ENCODE results near the gene HSFX3. TPM values are rescaled to one million over a fixed set of nuclear protein-coding genes. Genes with fewer than 3 reads are reported as not detected.
A peak's percentile ranks its signal among the peaks of the same experiment; 100 is the strongest.

The HSFX3 gene
- total and polyA plus RNA-seq, 2 experiments from 2014 or later, result not detected

- Histone ChIP-seq H3K4me3 (peak overlapping the region; percentile 65), H3K27me3 (ENCODE audit: insufficient read depth) (peaks cover 7% of the 10 kb centered on the region; the same call in 1 of the 2 replicates), H3K27ac (ENCODE audit: low read depth) (peak overlapping the region; percentile 60; the same call in 1 of the 2 replicates), H4K20me1 (replicated peaks; ENCODE audit: insufficient read depth) (no peaks in the 10 kb centered on the region), H3K9me2 (ENCODE audit: insufficient read depth) (no peaks in the 10 kb centered on the region), H3K4me2 (peak overlapping the region; percentile 82), H3F3A (replicated peaks; ENCODE audit: low read depth) (no peaks in the 10 kb centered on the region), H3K36me3 (ENCODE audit: insufficient read depth) (no peaks in the 10 kb centered on the region), H2AFZ (no peak overlapping the region), H3K4me1 (ENCODE audit: insufficient read depth) (no peaks in the 10 kb centered on the region), H3K79me2 (replicated peaks; ENCODE audit: insufficient read depth) (no peaks in the 10 kb centered on the region)
- peak overlapping the region; percentile 77 for H3K4me3 Mint-ChIP-seq
- H3K36me3 Mint-ChIP-seq (ENCODE audit: low read depth), result no peaks in the 10 kb centered on the region; the same call in 2 of the 3 replicates
- no peak for TF ChIP-seq CREB1 (CRISPR knock-in tag; IDR thresholded peaks at IDR 0.05; ENCODE audit: low read depth)
- no peak for TF ChIP-seq ZNF331 (CRISPR knock-in tag; IDR thresholded peaks at IDR 0.05; ENCODE audit: low read depth)
- no peak for TF ChIP-seq NANOG (IDR thresholded peaks at IDR 0.05; ENCODE audit: borderline replicate concordance)
- TF ChIP-seq EZH2phosphoT487 (IDR thresholded peaks at IDR 0.05; ENCODE audit: unreplicated experiment), result no peak
- TF ChIP-seq, protein P1, sequence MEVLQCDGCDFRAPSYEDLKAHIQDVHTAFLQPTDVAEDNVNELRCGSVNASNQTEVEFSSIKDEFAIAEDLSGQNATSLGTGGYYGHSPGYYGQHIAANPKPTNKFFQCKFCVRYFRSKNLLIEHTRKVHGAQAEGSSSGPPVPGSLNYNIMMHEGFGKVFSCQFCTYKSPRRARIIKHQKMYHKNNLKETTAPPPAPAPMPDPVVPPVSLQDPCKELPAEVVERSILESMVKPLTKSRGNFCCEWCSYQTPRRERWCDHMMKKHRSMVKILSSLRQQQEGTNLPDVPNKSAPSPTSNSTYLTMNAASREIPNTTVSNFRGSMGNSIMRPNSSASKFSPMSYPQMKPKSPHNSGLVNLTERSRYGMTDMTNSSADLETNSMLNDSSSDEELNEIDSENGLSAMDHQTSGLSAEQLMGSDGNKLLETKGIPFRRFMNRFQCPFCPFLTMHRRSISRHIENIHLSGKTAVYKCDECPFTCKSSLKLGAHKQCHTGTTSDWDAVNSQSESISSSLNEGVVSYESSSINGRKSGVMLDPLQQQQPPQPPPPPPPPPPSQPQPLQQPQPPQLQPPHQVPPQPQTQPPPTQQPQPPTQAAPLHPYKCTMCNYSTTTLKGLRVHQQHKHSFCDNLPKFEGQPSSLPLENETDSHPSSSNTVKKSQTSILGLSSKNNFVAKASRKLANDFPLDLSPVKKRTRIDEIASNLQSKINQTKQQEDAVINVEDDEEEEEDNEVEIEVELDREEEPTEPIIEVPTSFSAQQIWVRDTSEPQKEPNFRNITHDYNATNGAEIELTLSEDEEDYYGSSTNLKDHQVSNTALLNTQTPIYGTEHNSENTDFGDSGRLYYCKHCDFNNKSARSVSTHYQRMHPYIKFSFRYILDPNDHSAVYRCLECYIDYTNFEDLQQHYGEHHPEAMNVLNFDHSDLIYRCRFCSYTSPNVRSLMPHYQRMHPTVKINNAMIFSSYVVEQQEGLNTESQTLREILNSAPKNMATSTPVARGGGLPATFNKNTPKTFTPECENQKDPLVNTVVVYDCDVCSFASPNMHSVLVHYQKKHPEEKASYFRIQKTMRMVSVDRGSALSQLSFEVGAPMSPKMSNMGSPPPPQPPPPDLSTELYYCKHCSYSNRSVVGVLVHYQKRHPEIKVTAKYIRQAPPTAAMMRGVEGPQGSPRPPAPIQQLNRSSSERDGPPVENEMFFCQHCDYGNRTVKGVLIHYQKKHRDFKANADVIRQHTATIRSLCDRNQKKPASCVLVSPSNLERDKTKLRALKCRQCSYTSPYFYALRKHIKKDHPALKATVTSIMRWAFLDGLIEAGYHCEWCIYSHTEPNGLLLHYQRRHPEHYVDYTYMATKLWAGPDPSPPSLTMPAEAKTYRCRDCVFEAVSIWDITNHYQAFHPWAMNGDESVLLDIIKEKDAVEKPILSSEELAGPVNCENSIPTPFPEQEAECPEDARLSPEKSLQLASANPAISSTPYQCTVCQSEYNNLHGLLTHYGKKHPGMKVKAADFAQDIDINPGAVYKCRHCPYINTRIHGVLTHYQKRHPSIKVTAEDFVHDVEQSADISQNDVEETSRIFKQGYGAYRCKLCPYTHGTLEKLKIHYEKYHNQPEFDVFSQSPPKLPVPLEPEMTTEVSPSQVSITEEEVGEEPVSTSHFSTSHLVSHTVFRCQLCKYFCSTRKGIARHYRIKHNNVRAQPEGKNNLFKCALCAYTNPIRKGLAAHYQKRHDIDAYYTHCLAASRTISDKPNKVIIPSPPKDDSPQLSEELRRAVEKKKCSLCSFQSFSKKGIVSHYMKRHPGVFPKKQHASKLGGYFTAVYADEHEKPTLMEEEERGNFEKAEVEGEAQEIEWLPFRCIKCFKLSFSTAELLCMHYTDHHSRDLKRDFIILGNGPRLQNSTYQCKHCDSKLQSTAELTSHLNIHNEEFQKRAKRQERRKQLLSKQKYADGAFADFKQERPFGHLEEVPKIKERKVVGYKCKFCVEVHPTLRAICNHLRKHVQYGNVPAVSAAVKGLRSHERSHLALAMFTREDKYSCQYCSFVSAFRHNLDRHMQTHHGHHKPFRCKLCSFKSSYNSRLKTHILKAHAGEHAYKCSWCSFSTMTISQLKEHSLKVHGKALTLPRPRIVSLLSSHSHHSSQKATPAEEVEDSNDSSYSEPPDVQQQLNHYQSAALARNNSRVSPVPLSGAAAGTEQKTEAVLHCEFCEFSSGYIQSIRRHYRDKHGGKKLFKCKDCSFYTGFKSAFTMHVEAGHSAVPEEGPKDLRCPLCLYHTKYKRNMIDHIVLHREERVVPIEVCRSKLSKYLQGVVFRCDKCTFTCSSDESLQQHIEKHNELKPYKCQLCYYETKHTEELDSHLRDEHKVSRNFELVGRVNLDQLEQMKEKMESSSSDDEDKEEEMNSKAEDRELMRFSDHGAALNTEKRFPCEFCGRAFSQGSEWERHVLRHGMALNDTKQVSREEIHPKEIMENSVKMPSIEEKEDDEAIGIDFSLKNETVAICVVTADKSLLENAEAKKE (CRISPR knock-in tag; IDR thresholded peaks at IDR 0.05), result no peak
- TF ChIP-seq EZH2 (IDR thresholded peaks at IDR 0.05; ENCODE audit: low read depth, unreplicated experiment), result no peak
- TF ChIP-seq CTCF (conservative IDR thresholded peaks at IDR 0.05; ENCODE audit: low read depth in 2 of 2), result no peak
- no peak for TF ChIP-seq JUNB (IDR thresholded peaks at IDR 0.05; ENCODE audit: unreplicated experiment)
- no peak for TF ChIP-seq POLR2AphosphoS5 (IDR thresholded peaks at IDR 0.05; ENCODE audit: low read depth)
- TF ChIP-seq, protein P2, sequence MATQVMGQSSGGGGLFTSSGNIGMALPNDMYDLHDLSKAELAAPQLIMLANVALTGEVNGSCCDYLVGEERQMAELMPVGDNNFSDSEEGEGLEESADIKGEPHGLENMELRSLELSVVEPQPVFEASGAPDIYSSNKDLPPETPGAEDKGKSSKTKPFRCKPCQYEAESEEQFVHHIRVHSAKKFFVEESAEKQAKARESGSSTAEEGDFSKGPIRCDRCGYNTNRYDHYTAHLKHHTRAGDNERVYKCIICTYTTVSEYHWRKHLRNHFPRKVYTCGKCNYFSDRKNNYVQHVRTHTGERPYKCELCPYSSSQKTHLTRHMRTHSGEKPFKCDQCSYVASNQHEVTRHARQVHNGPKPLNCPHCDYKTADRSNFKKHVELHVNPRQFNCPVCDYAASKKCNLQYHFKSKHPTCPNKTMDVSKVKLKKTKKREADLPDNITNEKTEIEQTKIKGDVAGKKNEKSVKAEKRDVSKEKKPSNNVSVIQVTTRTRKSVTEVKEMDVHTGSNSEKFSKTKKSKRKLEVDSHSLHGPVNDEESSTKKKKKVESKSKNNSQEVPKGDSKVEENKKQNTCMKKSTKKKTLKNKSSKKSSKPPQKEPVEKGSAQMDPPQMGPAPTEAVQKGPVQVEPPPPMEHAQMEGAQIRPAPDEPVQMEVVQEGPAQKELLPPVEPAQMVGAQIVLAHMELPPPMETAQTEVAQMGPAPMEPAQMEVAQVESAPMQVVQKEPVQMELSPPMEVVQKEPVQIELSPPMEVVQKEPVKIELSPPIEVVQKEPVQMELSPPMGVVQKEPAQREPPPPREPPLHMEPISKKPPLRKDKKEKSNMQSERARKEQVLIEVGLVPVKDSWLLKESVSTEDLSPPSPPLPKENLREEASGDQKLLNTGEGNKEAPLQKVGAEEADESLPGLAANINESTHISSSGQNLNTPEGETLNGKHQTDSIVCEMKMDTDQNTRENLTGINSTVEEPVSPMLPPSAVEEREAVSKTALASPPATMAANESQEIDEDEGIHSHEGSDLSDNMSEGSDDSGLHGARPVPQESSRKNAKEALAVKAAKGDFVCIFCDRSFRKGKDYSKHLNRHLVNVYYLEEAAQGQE (IDR thresholded peaks at IDR 0.05; ENCODE audit: unreplicated experiment), result no peak
- no peak for TF ChIP-seq STAT1 (IDR thresholded peaks at IDR 0.05; ENCODE audit: unreplicated experiment)
- TF ChIP-seq ZNF114 (CRISPR knock-in tag; IDR thresholded peaks at IDR 0.05), result no peak
- no peak for TF ChIP-seq ETS1 (IDR thresholded peaks at IDR 0.05)
- no peaks in the 10 kb centered on the region for H3K9me3 Mint-ChIP-seq
- DNase-seq (ENCODE audit: low spot score), result peak; percentile 86
- peaks cover 5% of the 10 kb centered on the region for H3K27me3 Mint-ChIP-seq (ENCODE audit: insufficient read depth, low read depth, poor library complexity)
- H3K4me1 Mint-ChIP-seq, result peaks cover 6% of the 10 kb centered on the region; the same call in 2 of the 3 replicates
- peak; percentile 9 for ATAC-seq
- H3K27ac Mint-ChIP-seq, result peak overlapping the region; percentile 82; the same call in 1 of the 2 replicates
Measured at GRCh38 chrX:149540131-149540620, 9.5 kb downstream of the HSFX3 start.
